Right kidney (tissue), 1 donor: ENCODE data around the gene GNS.

Experiments
- DNase-seq: peaks from one replicate; pipeline ENCODE4 v3.0.0-alpha.2; 2016

GNS gene

DNA sequence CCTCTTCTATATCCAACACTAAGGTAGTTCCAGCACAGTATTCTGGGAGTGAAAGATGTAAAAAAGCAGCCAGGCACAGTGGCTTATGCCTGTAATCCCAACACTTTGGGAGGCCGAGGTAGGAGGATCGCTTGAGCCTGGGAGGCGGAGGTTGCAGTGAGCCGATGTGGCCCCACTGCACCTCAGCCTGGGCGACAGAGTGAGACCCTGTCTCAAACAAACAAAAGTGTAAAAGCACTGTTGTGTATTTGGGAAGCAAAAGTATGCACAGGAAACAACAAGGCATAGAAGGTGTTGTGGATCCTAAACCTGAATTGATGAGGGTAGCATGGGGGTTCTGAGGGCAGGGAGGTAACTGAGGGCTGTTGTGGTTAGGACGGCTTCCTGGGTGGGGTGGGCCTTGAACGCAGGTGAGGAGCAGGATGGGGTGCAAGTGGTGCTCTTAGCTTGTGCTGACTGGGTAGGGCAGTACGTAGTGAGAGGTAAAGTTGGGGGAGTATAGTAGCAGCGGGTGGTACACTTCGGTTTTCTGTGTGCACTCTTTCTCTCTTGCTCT lies 84.8 kb downstream of the GNS start:
- DNase-seq, result no peak

GRCh38 chr12:64673490-64674169 lies 85.6 kb downstream of the GNS start:
- DNase-seq, result no peak

- no peak for DNase-seq
Measured at GRCh38 chr12:64672925-64673409, 86.2 kb downstream of the GNS start.

DNA sequence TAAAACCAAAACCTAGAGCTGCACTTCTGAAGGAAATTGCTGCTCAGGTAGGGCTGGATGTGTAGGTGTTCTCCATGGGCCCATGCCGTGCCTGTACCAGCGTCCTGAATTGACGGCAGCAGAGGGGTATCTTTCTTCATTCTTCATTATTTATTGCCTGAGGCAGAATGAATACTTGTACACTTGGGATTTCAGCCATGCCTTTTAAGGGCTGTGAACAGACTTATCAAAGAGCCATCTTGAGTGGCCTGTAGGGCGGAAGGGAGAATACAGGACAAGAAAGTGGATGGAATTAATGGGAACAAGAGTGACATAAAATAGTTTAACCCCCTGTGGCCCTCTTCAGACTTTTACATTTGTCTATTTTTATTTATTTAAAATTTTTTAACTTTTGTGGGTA lies 87.5 kb downstream of the GNS start:
- DNase-seq, result no peak

GRCh38 chr12:64670919-64671639 lies 88.1 kb downstream of the GNS start:
- DNase-seq, result no peak

- DNase-seq, result no peak
Measured at GRCh38 chr12:64670019-64670418, 89.2 kb downstream of the GNS start.

- peak; percentile 59 for DNase-seq
Measured at GRCh38 chr12:64669270-64669842, 89.8 kb downstream of the GNS start.

DNA sequence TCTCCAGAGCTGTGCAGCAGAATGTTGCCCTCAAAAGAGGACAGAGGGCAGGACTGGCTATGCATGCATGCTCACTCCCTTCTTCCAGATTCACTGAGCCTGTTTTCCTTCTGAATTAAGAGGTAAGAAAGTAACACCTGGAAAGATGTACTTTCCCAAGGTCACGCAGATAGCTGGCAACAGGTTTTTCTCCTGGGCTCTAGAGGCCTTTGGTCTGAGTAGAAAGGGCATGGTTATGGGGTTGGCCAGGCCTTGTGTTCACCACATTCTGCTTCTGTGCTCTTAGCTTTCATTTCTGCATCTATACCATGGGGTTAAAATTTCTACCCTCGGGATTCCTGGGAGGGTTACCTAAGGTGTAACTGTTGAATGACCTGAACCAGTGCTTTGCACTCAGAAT lies 91.4 kb downstream of the GNS start:
- no peak for DNase-seq

DNA sequence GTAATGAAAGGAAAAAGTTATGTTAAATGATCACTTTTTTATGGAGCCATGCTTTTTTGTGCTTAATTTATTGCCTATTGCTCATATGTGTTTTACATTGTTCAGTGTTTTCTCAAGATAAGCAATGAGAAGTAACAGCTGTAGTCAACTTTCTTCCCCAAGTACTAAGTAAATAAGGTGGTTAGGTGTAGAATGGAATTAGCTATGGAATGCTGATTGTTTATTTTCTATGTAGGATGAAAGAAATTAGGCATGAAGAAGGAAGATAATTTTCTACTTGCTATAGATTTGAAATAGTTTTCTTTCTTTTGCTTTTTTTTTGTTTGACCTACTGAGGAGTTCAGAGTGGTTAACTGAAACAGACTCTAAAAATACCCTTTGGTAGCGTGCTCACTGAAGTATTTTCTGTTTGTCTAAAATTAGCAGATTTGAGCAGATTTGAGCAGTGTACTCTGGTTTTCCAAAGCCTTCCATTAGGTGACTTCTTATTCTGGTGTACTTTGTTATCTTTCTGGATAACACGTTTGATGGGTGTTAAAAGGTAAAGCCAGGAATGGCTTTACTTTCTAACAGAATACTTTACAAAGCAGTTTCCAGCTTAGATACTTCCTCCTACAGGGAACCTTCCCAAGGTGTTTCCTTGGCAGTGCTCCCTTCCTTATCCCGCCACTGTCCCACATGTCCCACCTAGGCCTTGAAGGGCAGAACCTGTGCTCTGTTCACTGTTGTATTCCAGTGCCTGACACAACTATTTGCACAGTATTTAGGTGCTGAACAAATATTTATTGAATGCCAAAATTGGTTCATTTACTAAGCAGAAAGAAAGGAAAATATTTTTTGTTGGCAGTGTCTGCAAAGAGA lies 92.9 kb downstream of the GNS start:
- DNase-seq, result no peak

DNA sequence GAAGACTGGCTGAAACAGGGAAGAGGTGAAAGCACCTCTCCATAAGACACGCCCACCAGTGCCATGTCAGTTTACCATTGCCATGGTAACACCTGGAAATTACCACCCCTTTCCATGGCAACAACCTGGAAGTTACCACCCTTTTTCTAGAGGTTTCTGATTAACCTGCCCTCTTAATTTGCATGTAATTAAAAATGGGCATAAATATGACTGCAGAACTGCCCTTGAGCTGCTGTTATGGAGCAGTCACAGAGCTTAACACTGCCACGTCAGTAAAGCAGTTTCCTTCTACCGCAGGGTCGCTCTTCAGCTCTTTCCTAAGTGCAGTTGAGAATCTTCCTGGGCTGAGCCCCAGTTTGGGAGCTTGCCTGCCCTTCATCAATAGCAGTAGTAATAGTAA lies 93.7 kb downstream of the GNS start:
- DNase-seq, result no peak
